H9 (cell line): ENCODE data around the gene STAT2. TPM values are rescaled to one million over a fixed set of nuclear protein-coding genes. Genes with fewer than 3 reads are reported as not detected.

ENCODE experiments used
- DNase-seq: peaks from one replicate; pipeline ENCODE4 v3.0.0-alpha.2; 2017
- H2AFZ ChIP-seq: one replicate; pipeline ENCODE4 v1.6.1; 2013; ENCODE audit warnings: mild to moderate bottlenecking, low read length, control low read depth, moderate library complexity
- H2AK5ac ChIP-seq: 2 replicates; pipeline ENCODE4 v1.6.1; 2013; ENCODE audit warnings: low read length, control low read depth, mixed read lengths; ENCODE audit not compliant: insufficient read length
- H2BK120ac ChIP-seq: one replicate; pipeline ENCODE4 v1.6.1; 2013; ENCODE audit warnings: low read depth, mild to moderate bottlenecking, low read length, control low read depth, inconsistent platforms; ENCODE audit not compliant: poor library complexity, severe bottlenecking
- H2BK12ac ChIP-seq: 2 replicates; pipeline ENCODE4 v1.6.1; 2013; ENCODE audit warnings: low read length, control low read depth, mixed read lengths, low read depth; ENCODE audit not compliant: insufficient read length
- H2BK15ac ChIP-seq: 2 replicates; pipeline ENCODE4 v1.6.1; 2013; ENCODE audit warnings: low read depth, low read length, control low read depth
- H2BK20ac ChIP-seq: one replicate; pipeline ENCODE4 v1.6.1; 2013; ENCODE audit warnings: low read depth, mild to moderate bottlenecking, low read length, control low read depth, inconsistent platforms; ENCODE audit not compliant: poor library complexity, severe bottlenecking
- H2BK5ac ChIP-seq: 2 replicates; pipeline ENCODE4 v1.6.1; 2013; ENCODE audit warnings: low read length, control low read depth, mixed read lengths; ENCODE audit not compliant: insufficient read length
- H3K14ac ChIP-seq: 2 replicates; pipeline ENCODE4 v1.6.1; 2013; ENCODE audit warnings: low read length, control low read depth; ENCODE audit not compliant: insufficient read depth
- H3K18ac ChIP-seq: 2 replicates; pipeline ENCODE4 v1.6.1; 2013; ENCODE audit warnings: low read depth, mild to moderate bottlenecking, mixed read lengths, low read length, control low read depth; ENCODE audit not compliant: insufficient read length
- H3K23ac ChIP-seq: 2 replicates; pipeline ENCODE4 v1.6.1; 2013; ENCODE audit warnings: low read length, control low read depth, mixed read lengths, low read depth; ENCODE audit not compliant: insufficient read length
- H3K23me2 ChIP-seq: 2 replicates; pipeline ENCODE4 v1.6.1; 2013; ENCODE audit warnings: low read depth, mild to moderate bottlenecking, mixed read lengths, low read length, control low read depth; ENCODE audit not compliant: insufficient read length, poor library complexity, severe bottlenecking
- H3K27ac ChIP-seq: 2 replicates; pipeline ENCODE4 v1.5.1; 2013; ENCODE audit warnings: low read length, control low read depth, mixed read lengths, low read depth; ENCODE audit not compliant: insufficient read length
- H3K27me3 ChIP-seq: 2 replicates; pipeline ENCODE4 v1.6.1; 2013; ENCODE audit warnings: low read length, control low read depth, inconsistent platforms; ENCODE audit not compliant: insufficient read depth
- H3K4ac ChIP-seq: 2 replicates; pipeline ENCODE4 v1.6.1; 2013; ENCODE audit warnings: low read depth, mild to moderate bottlenecking, control low read depth, inconsistent platforms, low read length, moderate library complexity
- H3K4me1 ChIP-seq: 2 replicates; pipeline ENCODE4 v1.6.1; 2013; ENCODE audit warnings: low read length, control low read depth, inconsistent platforms; ENCODE audit not compliant: insufficient read depth
- H3K4me2 ChIP-seq: 2 replicates; pipeline ENCODE4 v1.6.1; 2013; ENCODE audit warnings: low read length, control low read depth, mixed read lengths; ENCODE audit not compliant: insufficient read length, insufficient read depth
- H3K56ac ChIP-seq: 2 replicates; pipeline ENCODE4 v1.6.1; 2013; ENCODE audit warnings: low read depth, mild to moderate bottlenecking, mixed read lengths, low read length, control low read depth; ENCODE audit not compliant: insufficient read length
- H3K79me1 ChIP-seq: 2 replicates; pipeline ENCODE4 v1.6.1; 2013; ENCODE audit warnings: low read depth, mild to moderate bottlenecking, moderate library complexity, low read length, control low read depth, inconsistent platforms; ENCODE audit not compliant: insufficient read depth, poor library complexity, severe bottlenecking
- H3K79me2 ChIP-seq: 2 replicates; pipeline ENCODE4 v1.6.1; 2013; ENCODE audit warnings: low read length, control low read depth, inconsistent platforms; ENCODE audit not compliant: insufficient read depth
- H3K9ac ChIP-seq: 2 replicates; pipeline ENCODE4 v1.6.1; 2013; ENCODE audit warnings: low read length, control low read depth, mixed read lengths; ENCODE audit not compliant: insufficient read length; ENCODE audit errors: extremely low read depth
- H3K9me3 ChIP-seq: one replicate; pipeline ENCODE4 v1.6.1; 2013; ENCODE audit warnings: low read depth, low read length, inconsistent platforms; ENCODE audit not compliant: control insufficient read depth
- H3T11ph ChIP-seq: one replicate; pipeline ENCODE4 v1.6.1; 2013; ENCODE audit warnings: mild to moderate bottlenecking, low read length, control low read depth, inconsistent platforms
- H4K20me1 ChIP-seq: one replicate; pipeline ENCODE4 v1.6.1; 2013; ENCODE audit not compliant: control insufficient read depth, insufficient read length, insufficient read depth
- H4K5ac ChIP-seq: 2 replicates; pipeline ENCODE4 v1.6.1; 2013; ENCODE audit warnings: low read depth, mild to moderate bottlenecking, mixed read lengths, low read length, control low read depth; ENCODE audit not compliant: insufficient read length
- H4K8ac ChIP-seq: replicated peaks from 2 replicates; pipeline ENCODE4 v1.6.1; 2013; ENCODE audit warnings: low read length, control low read depth, mixed read lengths, low read depth; ENCODE audit not compliant: insufficient read length
- H4K91ac ChIP-seq: 2 replicates; pipeline ENCODE4 v1.6.1; 2013; ENCODE audit warnings: low read depth, mild to moderate bottlenecking, moderate library complexity, mixed read lengths, low read length, control low read depth; ENCODE audit not compliant: insufficient read length
- H3K27ac Mint-ChIP-seq, 3 experiments: 2 replicates in 2 of 3; 3 replicates in 1 of 3; pipeline ENCODE4 v1.8.0; 2020 to 2021; ENCODE audit warnings: mixed read lengths in 3 of 3, mild to moderate bottlenecking in 1 of 3, moderate library complexity in 1 of 3
- H3K27me3 Mint-ChIP-seq: 2 replicates; pipeline ENCODE4 v1.8.0; 2021; ENCODE audit warnings: low read depth, mild to moderate bottlenecking, moderate library complexity, mixed read lengths
- H3K36me3 Mint-ChIP-seq, 3 experiments: 2 replicates in 2 of 3; 3 replicates in 1 of 3; pipeline ENCODE4 v1.8.0; 2020 to 2021; ENCODE audit warnings: low read depth in 3 of 3, mixed read lengths in 3 of 3; ENCODE audit not compliant: insufficient read depth in 1 of 3
- H3K4me1 Mint-ChIP-seq, 2 experiments: 2 replicates each; pipeline ENCODE4 v1.8.0; 2020; ENCODE audit warnings: mixed read lengths in 2 of 2
- H3K4me3 Mint-ChIP-seq, 2 experiments: 2 replicates in 1 of 2; 3 replicates in 1 of 2; pipeline ENCODE4 v1.8.0; 2020 to 2021; ENCODE audit warnings: mild to moderate bottlenecking in 2 of 2, mixed read lengths in 2 of 2, moderate library complexity in 1 of 2
- H3K9me3 Mint-ChIP-seq, 2 experiments: 2 replicates in 1 of 2; 3 replicates in 1 of 2; pipeline ENCODE4 v1.8.0; 2020; ENCODE audit warnings: mild to moderate bottlenecking in 2 of 2, mixed read lengths in 2 of 2, moderate library complexity in 1 of 2
- CTCF ChIP-seq: fragments of 200-600 bp; sonication (generic); conservative IDR thresholded peaks from 3 replicates; pipeline ENCODE4 v1.8.0; 2021; ENCODE audit warnings: antibody characterized with exemption, mild to moderate bottlenecking
- WGBS: extraction: QIAGEN DNeasy Blood & Tissue Kit; methylation state at CpG from one replicate; pipeline ENCODE4 v1.1.7; 2013; ENCODE audit warnings: missing lambda C conversion rate, low lambda C conversion rate, mixed read lengths; ENCODE audit not compliant: insufficient read length; ENCODE audit errors: extremely low coverage; 5-methylcytosine and 5-hydroxymethylcytosine counted together
- total RNA-seq: library from RNA; stranded (reverse); gene quantifications from 2 replicates; pipeline ENCODE4 v1.2.1, GENCODE V29; 2021

The STAT2 gene
- total RNA-seq, 1 experiment from 2014 or later: 47.8 TPM

GRCh38 chr12:56375598-56376434 lies 15.9 kb upstream of the STAT2 start:
- Histone ChIP-seq H3K14ac (no peak overlapping the region), H3K4me1 (no peaks in the 10 kb centered on the region), H4K8ac (no peak overlapping the region), H4K91ac (no peak overlapping the region), H2BK15ac (no peak overlapping the region), H3K27me3 (no peaks in the 10 kb centered on the region), H3K9me3 (no peaks in the 10 kb centered on the region), H2AFZ (no peak overlapping the region), H3T11ph (no peak overlapping the region), H4K5ac (no peak overlapping the region), H3K79me2 (no peaks in the 10 kb centered on the region), H3K23ac (no peak overlapping the region), H2BK120ac (no peak overlapping the region), H2BK20ac (no peak overlapping the region), H3K9ac (no peak overlapping the region), H2AK5ac (no peak overlapping the region), H3K56ac (no peak overlapping the region), H2BK5ac (no peak overlapping the region), H4K20me1 (no peaks in the 10 kb centered on the region), H3K4ac (no peak overlapping the region), H3K27ac (no peak overlapping the region), H3K79me1 (no peaks in the 10 kb centered on the region), H3K18ac (no peak overlapping the region), H2BK12ac (no peak overlapping the region), H3K23me2 (no peaks in the 10 kb centered on the region), H3K4me2 (no peak overlapping the region)
- WGBS: no CpG with 5 or more reads among the region's 11 CpGs
- no peak overlapping the region for H3K27ac Mint-ChIP-seq
- peaks cover 0 to 3% (median 0%) of the 10 kb centered on the region in 3 experiments; a peak in 2 of 7 replicates for H3K36me3 Mint-ChIP-seq
- TF ChIP-seq CTCF: no peak
- H3K9me3 Mint-ChIP-seq: peaks cover 10% of the 10 kb centered on the region in 2 experiments; a peak in 4 of 5 replicates
- DNase-seq: no peak
- peaks cover 4% of the 10 kb centered on the region; the same call in 1 of the 2 replicates for H3K27me3 Mint-ChIP-seq
- peaks cover 10 to 15% of the 10 kb centered on the region in 2 experiments for H3K4me1 Mint-ChIP-seq
- no peak overlapping the region for H3K4me3 Mint-ChIP-seq
